Stimulated activated CD4-positive, alpha-beta T cell treated with anti-CD3 and anti-CD28 coated beads, TNF-alpha, amount 100 ng/mL, for 4 hours (primary cell): ENCODE results near the gene MYPOP.
"Not testable (repeated sequence)": the region's sequence is repeated elsewhere in the genome, so short reads cannot be mapped to it uniquely, and the experiment has no call there.

Source experiments
- DNase-seq, 3 experiments: peaks; one replicate each; pipeline ENCODE4 v3.0.0-alpha.2; 2020; ENCODE audit warnings: low read depth in 3 of 3

The MYPOP gene

GRCh38 chr19:45883881-45884681, 18.3 kb downstream of the MYPOP start:
- no peak for DNase-seq

GRCh38 chr19:45883586-45883880, 18.9 kb downstream of the MYPOP start:
- DNase-seq, result no peak

GRCh38 chr19:45882652-45883585, 19.5 kb downstream of the MYPOP start:
- peak; percentile 65 to 68 (median 66) for DNase-seq

- no peak for DNase-seq
These were observed 20.4 kb downstream of the MYPOP start for GRCh38 chr19:45881909-45882528.

- no peak for DNase-seq
These were observed 21.1 kb downstream of the MYPOP start for GRCh38 chr19:45881082-45881908.

- no peak for DNase-seq
These were observed 22.4 kb downstream of the MYPOP start for GRCh38 chr19:45879971-45880370.

- no peak for DNase-seq
These were observed 23.4 kb downstream of the MYPOP start for GRCh38 chr19:45879055-45879454.

- DNase-seq, result no peak
These were observed 24.2 kb downstream of the MYPOP start for GRCh38 chr19:45878043-45878794.

- no peak for DNase-seq
These were observed 25.8 kb downstream of the MYPOP start for GRCh38 chr19:45876411-45877197.

- DNase-seq, result no peak
These were observed 26.3 kb downstream of the MYPOP start for GRCh38 chr19:45876161-45876410.

GRCh38 chr19:45874620-45874966, 27.8 kb downstream of the MYPOP start:
- no peak for DNase-seq

- no peak for DNase-seq
These were observed 29.1 kb downstream of the MYPOP start for GRCh38 chr19:45873219-45873772.

GRCh38 chr19:45872095-45872919, 30.1 kb downstream of the MYPOP start:
- no peak for DNase-seq

- no peak for DNase-seq
These were observed 31.6 kb downstream of the MYPOP start for GRCh38 chr19:45870798-45871197.

GRCh38 chr19:45867241-45867640, 35.2 kb downstream of the MYPOP start:
- not testable (repeated sequence) for DNase-seq

GRCh38 chr19:45866400-45867176, 35.8 kb downstream of the MYPOP start:
- no peak for DNase-seq

- no peak for DNase-seq
These were observed 37.0 kb downstream of the MYPOP start for GRCh38 chr19:45865269-45865948.

GRCh38 chr19:45864629-45865082, 37.8 kb downstream of the MYPOP start:
- DNase-seq, result no peak
